SH-SY5Y (cell line): Measurements from ENCODE around the gene CFD.

Experiments
- GATA2 ChIP-seq: IDR thresholded peaks from 2 replicates; pipeline ENCODE4 v1.6.1; 2011; ENCODE audit warnings: mild to moderate bottlenecking, low read depth, low read length
- GATA3 ChIP-seq: IDR thresholded peaks from 2 replicates; pipeline ENCODE4 v1.6.1; 2011; ENCODE audit warnings: low read depth, mild to moderate bottlenecking, low read length, moderate library complexity

The CFD gene

DNA sequence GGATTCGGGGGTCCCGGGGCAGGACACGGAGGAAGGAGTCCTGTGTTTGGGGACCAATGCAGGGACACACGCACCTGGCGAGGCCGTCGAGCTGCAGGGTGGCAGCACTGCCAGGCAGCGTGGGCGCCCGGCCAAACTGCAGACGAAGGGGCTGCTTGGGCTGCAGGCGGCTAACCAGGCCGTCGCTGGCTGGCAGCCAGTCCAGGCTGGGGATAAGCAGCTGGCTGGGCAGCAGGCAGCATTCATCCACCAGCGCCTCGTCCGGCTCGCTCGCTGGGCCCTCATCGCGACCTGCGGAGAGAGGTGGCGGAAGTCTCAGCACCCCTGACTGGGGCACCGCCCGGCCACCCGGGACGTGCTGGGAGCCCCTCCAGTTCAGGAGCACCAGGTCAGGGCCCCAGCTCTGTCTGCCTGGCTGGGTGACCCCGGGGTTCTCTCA is 11.5 kb downstream of the CFD start:
- no peak for TF ChIP-seq GATA2
- TF ChIP-seq GATA3: no peak

DNA sequence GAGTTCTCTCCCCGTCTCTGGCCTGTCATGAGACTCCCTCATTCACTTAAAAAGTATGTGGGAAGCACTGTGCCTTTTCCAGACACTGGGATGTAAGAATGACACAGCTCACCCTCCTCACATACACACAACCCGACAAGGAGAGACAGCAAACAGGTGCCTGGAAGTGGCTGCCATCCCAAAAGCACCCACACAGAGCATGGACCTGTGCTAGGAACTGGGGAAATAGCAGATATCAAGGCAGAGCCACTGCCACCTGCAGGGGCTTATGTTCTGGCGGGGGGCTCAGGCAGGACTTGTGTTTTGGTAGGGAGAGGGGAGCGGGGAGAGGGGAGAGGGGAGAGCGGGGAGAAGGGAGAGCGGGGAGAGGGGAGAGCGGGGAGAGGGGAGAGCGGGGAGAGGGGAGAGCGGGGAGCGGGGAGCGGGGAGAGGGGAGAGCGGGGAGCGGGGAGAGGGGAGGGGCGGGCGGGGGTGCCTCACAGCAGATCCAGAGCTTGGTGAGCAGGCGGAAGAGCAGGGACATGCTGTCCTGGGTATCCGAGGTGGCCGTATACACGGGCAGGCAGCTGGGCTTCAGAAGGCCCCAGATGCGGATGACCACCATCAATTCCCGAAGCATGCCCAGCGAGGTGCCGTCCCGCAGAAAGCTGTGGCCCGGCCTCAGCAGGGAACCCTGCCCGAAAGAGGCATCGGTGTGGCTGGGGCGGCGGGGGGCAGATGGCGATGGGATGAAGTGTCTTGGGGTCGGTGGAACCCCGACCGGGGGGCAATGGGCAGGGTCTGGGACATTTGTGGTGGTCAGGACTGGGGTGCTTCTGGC is 12.2 kb downstream of the CFD start:
- no peak for TF ChIP-seq GATA3
- TF ChIP-seq GATA2: no peak

DNA sequence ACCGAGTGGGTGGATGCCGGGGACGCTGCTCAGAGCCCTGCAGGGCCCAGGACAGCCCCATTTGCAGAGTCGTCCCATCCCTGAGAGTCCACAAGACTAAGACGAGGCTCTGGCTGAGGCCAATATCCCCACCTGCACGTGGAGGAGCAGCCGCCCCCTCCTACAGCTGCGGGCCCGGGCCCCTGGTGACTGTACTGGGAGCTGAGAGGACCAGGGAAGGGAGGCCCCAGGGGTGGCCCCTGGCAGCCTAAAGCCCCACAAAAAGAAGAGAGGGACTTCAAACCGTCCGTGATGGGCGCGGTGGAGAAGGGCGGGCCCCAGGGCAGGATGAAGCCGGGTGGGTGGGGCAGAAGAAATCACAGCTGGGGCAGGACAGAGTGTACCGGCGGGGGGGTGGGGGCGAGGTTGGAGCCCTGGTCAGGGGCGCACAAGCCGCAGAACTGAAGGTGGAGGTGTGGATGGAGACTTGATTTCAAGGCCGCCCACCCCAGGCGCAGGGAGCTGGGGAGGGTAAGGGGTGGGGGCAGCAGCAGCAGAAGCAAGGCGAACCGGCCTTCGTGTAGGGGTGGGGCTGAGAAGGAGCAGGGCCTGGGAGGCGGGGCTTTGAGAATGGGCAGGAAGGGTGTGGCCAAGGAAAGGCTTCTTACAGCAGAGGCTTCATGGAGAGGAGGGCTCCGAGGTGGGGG is 12.9 kb downstream of the CFD start:
- TF ChIP-seq GATA3 (no peak), GATA2 (no peak)

DNA sequence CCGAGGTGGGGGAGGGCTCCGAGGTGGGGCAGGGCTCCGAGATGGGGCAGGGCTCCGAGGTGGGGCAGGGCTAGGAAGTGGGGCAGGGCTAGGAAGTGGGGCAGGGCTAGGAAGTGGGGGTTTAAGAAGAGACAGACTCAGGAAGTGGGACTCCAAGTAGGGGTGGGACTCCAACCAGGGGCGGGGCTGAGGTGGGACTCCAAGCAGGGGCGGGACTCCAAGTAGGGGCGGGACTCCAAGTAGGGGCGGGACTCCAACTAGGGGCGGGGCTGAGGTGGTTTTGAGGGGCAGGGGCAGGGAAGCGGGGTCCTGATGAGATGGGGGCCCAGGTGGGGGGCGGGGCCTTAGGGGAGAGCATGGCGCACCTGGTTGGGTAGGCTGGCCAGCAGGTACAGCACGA is 13.6 kb downstream of the CFD start:
- TF ChIP-seq GATA3 (no peak), GATA2 (no peak)

DNA sequence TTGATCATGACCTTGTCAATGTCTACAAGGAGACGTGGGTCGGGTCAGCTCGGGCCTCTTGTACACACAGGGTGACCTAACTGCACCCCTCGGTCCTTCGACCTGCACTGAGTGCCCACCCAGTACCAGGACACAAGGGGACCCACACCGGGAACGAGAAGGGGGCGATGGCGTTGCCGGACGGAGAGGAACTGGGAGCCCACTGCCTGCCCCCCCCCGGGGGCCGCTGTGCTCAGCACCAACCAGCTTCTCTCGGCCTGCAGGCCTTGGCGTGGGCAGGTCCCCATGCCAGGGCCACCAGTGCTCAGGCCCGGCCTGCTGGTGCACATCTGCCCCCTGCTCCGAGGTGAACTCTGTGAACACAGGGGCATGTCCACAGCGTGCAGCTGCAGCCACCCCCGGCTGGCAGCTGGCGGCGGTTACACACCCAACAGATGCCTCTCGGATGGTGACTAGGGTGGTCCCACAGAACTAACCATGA is 14.1 kb downstream of the CFD start:
- TF ChIP-seq GATA3: no peak
- TF ChIP-seq GATA2: no peak

DNA sequence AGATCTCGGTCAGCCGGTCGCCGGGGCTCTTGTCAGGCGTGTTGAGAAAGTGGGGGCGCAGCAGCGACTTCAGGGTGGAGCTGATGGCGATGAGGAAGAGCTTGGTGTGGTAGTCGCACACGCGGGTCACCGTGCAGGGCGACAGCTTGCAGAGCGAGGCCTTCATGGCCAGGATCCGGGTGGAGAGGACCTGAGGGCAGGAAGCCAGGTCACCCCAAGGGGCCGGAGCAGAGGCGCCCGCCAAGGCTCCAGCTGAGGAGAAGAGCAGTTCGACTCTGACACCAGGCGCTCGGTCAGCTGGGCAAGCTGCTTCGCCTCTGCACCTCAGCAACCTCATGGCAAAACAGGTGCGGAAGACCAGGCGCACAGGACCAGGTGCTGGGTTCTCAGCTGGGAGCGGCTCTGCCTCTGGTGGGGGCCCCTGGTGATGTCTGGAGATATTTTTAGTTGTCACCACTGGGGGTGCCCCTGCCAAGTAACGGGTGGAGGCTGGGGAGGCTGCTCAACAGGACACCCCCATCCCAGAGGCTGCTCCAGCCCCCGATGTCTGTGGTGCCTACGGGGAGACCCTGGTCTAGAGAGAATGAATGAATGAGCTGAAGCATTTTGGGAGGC is 15.9 kb downstream of the CFD start:
- TF ChIP-seq GATA3 (no peak), GATA2 (no peak)

DNA sequence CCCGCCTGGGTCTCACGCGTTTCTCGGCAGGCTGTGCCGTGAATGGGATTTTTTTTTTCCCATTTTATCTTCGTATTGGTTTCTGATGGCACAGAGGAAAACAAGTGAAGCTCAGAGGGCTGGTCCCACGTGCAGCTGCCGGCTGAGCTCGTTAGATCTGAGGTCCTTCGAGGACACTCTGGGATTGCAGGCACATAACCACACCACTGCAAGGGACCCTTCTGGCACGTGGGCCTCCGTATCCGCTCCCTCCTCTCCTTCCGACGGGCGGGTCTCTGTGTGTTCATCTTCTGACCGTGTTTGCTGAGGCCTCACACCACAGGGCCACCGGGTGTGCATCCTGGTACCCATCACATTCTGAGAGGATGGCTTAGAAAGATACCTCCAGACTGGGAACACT is 16.6 kb downstream of the CFD start:
- no peak for TF ChIP-seq GATA2
- TF ChIP-seq GATA3: no peak

DNA sequence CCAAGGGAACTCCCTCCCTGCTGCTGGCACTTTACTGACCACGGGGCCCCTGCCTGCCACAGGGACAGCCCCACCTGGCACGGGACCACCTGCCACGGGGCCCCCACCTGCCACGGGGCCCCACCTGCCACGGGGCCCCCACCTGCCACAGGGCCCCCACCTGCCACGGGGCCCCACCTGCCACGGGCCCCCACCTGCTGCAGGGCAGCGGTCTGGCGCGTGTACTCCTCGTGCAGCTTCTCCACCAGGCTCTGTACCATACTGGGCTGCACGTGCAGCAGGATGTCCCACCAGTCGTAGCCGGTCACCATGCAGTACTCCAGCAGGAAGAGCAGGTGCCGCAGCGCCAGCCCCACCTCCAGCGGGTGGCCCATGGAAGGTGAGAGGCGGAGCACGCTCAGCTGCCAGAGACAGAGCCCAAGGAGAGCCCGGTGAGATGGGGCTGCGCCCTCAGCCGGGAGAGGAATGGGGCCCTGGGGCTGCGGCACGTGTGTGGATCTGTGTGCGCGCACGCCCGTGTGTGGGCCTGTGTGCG is 17.4 kb downstream of the CFD start:
- TF ChIP-seq GATA3 (no peak), GATA2 (no peak)

DNA sequence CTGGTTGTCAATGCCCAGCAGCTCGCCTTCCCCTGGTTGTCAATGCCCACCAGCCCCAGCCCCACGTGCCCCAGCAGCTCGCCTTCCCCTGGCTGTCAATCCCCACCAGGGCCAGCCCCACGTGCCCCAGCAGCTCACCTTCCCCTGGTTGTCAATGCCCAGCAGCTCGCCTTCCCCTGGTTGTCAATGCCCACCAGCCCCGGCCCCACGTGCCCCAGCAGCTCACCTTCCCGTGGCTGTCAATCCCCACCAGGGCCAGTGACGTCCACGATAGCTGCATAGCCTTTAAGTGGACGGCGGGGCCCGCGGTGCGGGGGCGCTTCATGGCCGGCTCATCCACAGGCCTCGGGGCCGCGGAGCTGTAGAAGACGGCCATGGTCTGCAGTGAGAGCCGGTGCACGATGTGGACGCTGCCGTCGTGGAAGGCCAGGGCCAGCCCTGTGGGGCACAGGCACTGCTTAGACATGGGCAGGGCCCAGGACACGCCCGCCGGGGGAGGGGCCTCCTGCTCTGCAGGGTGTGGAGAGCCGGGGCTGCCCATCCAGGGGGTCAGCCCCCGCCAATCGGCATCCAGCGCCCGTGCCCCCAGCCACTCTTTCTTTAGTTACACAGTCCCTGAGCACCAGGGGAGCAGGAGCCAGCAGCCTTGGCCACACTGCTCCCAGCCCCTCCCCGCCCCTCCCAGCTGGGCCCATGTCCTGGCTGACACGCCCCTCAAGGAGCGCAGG is 20.4 kb downstream of the CFD start:
- TF ChIP-seq GATA3 (no peak), GATA2 (no peak)

DNA sequence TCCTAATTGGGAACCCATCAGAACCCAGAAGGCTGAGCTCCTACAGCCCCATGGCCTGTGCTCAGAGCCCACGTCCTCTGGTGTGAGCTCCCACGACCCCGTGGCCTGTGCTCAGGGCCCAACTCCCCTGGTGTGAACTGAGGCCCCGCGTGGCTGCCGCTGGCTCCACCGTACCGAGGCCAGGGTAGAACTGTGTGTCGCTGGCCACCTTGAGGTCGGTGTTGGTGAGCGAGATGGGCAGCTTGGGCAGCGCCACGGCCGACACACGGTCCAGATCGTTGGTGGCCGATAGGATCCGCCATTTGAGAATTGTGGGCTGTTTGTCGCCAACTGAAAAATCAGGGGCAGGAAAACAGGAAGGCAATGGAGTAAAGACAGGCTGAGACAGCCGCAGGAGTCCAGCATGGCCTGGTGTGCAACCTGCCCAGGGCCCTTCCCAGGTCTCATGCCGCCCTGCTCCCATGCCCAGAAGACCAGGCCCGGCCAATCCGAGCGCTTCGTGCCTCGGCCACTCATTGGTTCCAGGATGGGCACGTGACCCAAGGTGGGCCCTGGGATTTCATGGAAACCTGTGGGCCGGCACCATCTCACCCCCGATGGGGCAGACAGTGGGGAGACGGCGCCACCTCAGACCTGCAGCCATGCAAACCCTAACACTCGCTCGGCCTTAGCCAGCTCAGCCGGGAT is 22.1 kb downstream of the CFD start:
- TF ChIP-seq GATA3 (no peak), GATA2 (no peak)

DNA sequence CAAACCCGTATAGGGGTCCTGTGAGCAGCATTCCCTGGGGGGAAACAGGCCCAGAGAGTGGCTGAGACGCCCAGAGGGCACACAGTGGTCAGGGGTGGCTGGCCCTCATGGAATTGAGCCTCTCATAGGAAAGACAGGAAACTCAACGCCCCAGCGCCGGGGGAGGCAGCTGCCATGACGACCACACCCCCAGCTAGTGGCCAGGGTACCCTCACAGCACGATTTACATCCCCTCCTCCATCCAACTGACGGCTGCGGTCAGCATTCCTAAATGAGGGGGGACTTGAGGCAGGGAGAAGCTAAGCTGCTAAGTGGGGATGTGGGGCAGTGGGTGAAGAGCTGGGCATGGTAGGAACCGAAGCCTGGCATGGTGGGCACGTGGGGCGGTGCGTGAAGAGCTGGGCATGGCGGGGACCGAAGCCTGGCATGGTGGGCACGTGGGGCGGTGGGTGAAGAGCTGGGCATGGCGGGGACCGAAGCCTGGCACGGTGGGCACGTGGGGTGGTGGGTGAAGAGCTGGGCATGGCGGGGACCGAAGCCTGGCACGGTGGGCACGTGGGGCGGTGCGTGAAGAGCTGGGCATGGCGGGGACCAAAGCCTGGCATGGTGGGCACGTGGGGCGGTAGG is 23.5 kb downstream of the CFD start:
- no peak for TF ChIP-seq GATA2
- TF ChIP-seq GATA3: no peak

DNA sequence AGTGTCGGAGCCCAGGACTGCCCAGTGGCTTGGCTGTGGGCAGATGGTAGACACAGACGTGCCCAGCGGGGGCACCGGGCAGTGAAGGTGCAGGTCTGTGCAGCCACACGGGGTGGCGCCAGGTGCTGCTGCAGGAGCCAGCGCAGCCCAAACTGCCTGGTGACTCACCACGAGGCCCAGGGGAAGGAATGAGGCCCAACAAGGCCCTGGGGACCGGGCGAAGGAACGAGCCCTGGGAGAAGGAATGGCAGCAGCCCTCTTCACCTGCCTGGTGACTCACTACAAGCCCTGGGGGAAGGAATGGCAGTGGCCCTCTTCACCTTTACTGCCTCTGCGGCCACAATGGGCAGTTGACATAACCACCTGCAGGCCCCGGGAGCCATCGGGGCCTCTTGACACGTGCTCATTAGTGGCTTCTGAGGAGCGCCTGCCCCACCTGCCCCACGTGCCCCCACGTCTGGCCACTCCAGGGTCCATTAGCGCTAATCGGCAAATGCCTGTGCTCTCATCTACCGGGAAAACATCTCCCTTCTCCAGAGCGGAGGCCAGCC is 24.3 kb downstream of the CFD start:
- TF ChIP-seq GATA3: no peak
- TF ChIP-seq GATA2: no peak

DNA sequence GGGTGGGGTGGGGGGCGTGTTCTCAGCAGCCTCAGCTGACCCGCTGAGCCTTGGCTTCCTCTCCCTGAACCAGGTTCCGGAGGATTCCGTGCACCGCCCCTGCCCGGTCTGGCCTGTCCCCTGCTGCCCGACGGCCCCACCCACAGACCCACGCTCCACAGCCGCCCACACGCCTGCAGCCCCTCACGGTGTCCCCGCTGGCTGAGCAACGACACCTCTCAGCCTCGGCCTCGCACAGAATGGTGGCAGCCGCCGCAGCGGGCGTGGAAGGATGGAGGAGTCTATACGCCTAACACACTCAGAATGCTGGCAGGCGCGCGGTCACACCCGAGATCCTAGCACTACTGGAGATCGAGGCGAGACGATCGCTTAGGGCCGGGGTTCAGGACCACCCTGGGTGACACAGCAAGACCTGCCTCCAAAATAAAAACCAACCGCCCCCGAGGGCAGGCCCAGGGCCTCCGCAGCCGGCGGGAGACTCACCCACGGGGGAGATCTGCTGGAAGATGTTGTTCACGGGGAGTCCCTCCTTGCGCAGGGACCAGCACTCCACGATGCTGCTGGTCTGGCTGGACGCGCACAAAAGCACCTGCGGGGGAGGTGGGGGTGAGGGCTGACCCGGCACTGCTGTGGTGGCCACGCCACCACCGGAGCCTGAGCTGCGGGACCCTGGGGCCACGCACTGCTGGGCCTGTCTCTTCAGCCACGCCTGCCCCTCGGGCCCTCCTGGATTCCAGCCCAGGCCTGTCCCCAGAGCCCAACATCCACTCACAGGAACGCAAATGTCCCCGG is 25.2 kb downstream of the CFD start:
- TF ChIP-seq GATA3 (no peak), GATA2 (no peak)
